OCI-LY3 (cell line): Measurements from ENCODE around the gene WDR76.

Experiments
- H2AFZ ChIP-seq: fragments of 200-600, 300-600 bp; shearing (Covaris generic); 2 replicates; pipeline ENCODE4 v1.6.0; 2014; ENCODE audit warnings: antibody characterized with exemption, low read depth, low read length
- H3K27ac ChIP-seq: fragments of 200-600, 300-600 bp; sonication (generic); 2 replicates; pipeline ENCODE4 v1.5.1; 2014; ENCODE audit warnings: mild to moderate bottlenecking, low read length, moderate library complexity, mixed read lengths
- H3K27me3 ChIP-seq: fragments of 200-600, 300-600 bp; sonication (generic); 2 replicates; pipeline ENCODE4 v1.6.1; 2014; ENCODE audit warnings: low read depth, low read length, mixed read lengths
- H3K36me3 ChIP-seq: fragments of 200-600, 300-600 bp; sonication (generic); replicated peaks from 2 replicates; pipeline ENCODE3; 2014; ENCODE audit warnings: low read depth, low read length, mixed read lengths
- H3K4me1 ChIP-seq: fragments of 300-600, 200-600 bp; sonication (generic); 2 replicates; pipeline ENCODE4 v1.6.1; 2014; ENCODE audit warnings: low read length, mixed read lengths
- H3K4me2 ChIP-seq: fragments of 200-600, 300-600 bp; sonication (generic); 2 replicates; pipeline ENCODE4 v1.6.1; 2014; ENCODE audit warnings: low read length, mixed read lengths
- H3K4me3 ChIP-seq: fragments of 300-600, 200-600 bp; sonication (generic); 2 replicates; pipeline ENCODE4 v1.5.1; 2014; ENCODE audit warnings: antibody characterized with exemption, mild to moderate bottlenecking, low read length, moderate library complexity
- H3K79me2 ChIP-seq: fragments of 300-600, 200-600 bp; shearing (Covaris generic); 2 replicates; pipeline ENCODE4 v1.6.1; 2014; ENCODE audit warnings: mild to moderate bottlenecking, low read length, mixed read lengths
- H3K9ac ChIP-seq: fragments of 300-600, 200-600 bp; shearing (Covaris generic); 2 replicates; pipeline ENCODE4 v1.6.0; 2014; ENCODE audit warnings: mild to moderate bottlenecking, low read length, moderate library complexity
- H3K9me3 ChIP-seq: fragments of 200-600, 300-600 bp; shearing (Covaris generic); 2 replicates; pipeline ENCODE4 v1.6.1; 2014; ENCODE audit warnings: low read length, mixed read lengths; ENCODE audit not compliant: insufficient read depth
- H4K20me1 ChIP-seq: fragments of 200-600, 300-600 bp; sonication (generic); 2 replicates; pipeline ENCODE4 v1.6.1; 2016; ENCODE audit warnings: low read length, mixed read lengths; ENCODE audit not compliant: insufficient read depth
- CTCF ChIP-seq: fragments of 200-600, 300-600 bp; sonication (generic); IDR thresholded peaks from 2 replicates; pipeline ENCODE4 v1.5.1; 2014; ENCODE audit warnings: antibody characterized with exemption, low read length, low read depth
- EZH2phosphoT487 ChIP-seq: fragments of 200-600 bp; shearing (Covaris generic); IDR thresholded peaks from 2 replicates; pipeline ENCODE4 v1.6.1; 2018; ENCODE audit warnings: antibody characterized with exemption, mixed run types, low read depth

The WDR76 gene

GRCh38 chr15:43881245-43881644 is 54.4 kb downstream of the WDR76 start:
- no peaks in the 10 kb centered on the region for H3K9me3 ChIP-seq
- peaks cover 55% of the 10 kb centered on the region for H3K36me3 ChIP-seq
- no peak overlapping the region for H3K27ac ChIP-seq
- no peak overlapping the region for H3K9ac ChIP-seq
- H3K27me3 ChIP-seq, result no peaks in the 10 kb centered on the region
- H3K4me3 ChIP-seq, result no peak overlapping the region
- H3K79me2 ChIP-seq, result no peaks in the 10 kb centered on the region
- no peak overlapping the region for H2AFZ ChIP-seq
- H3K4me2 ChIP-seq, result no peak overlapping the region
- TF ChIP-seq EZH2phosphoT487 (no peak), CTCF (no peak)
- H4K20me1 ChIP-seq, result no peaks in the 10 kb centered on the region
- H3K4me1 ChIP-seq, result no peaks in the 10 kb centered on the region

DNA sequence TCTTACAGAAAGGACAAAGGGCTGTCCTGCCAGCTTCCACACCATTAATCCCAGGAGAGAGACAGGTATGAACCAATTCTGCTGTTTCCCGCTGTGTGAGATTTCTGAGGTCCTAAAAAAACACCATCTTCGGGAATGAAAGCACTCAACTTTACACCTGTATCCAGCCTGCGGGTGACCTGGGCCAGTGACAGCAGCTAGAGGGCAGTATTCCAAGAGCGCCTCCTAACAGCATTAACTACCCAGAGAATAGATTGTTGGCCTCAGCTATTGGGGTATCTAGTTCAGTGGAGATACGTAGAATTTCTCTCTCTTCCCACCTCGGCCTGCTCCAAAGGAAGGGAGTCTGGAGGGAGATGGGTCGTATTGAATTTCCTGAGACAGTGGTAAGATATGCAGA is 55.1 kb downstream of the WDR76 start:
- no peak overlapping the region for H3K4me3 ChIP-seq
- peaks cover 59% of the 10 kb centered on the region for H3K36me3 ChIP-seq
- H3K79me2 ChIP-seq, result no peaks in the 10 kb centered on the region
- H3K27ac ChIP-seq, result no peak overlapping the region
- H3K4me1 ChIP-seq, result no peaks in the 10 kb centered on the region
- TF ChIP-seq CTCF, result peak; percentile 61
- TF ChIP-seq EZH2phosphoT487, result no peak
- H3K9ac ChIP-seq, result no peak overlapping the region
- H4K20me1 ChIP-seq, result no peaks in the 10 kb centered on the region
- H3K27me3 ChIP-seq, result no peaks in the 10 kb centered on the region
- H3K9me3 ChIP-seq, result no peaks in the 10 kb centered on the region
- no peak overlapping the region for H2AFZ ChIP-seq
- no peak overlapping the region for H3K4me2 ChIP-seq

DNA sequence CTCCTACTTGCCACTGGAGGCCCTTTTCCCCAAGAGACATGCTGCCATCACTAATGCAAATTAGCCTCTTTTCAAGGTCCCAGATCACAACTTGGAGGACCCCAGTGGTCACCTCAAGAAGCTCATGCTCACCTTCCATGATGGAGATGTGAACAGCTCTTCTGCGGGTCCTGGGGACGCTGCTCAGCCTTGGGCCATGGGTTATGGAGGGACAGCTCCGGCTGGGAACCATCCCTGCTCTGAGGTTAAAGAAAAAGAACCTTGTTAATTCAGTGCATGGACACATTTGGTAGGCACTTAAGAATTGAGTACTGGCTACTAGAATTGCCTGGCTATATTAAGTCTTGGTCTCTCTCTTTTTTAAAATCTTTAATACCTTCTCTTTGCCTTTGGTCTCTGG is 56.8 kb downstream of the WDR76 start:
- Histone ChIP-seq H3K36me3 (peaks cover 51% of the 10 kb centered on the region), H4K20me1 (no peaks in the 10 kb centered on the region), H3K79me2 (no peaks in the 10 kb centered on the region), H3K4me1 (no peaks in the 10 kb centered on the region), H3K27ac (no peak overlapping the region), H3K4me3 (no peak overlapping the region), H3K27me3 (no peaks in the 10 kb centered on the region), H3K9me3 (no peaks in the 10 kb centered on the region), H3K9ac (no peak overlapping the region), H2AFZ (no peak overlapping the region), H3K4me2 (no peak overlapping the region)
- TF ChIP-seq EZH2phosphoT487, result no peak
- no peak for TF ChIP-seq CTCF

DNA sequence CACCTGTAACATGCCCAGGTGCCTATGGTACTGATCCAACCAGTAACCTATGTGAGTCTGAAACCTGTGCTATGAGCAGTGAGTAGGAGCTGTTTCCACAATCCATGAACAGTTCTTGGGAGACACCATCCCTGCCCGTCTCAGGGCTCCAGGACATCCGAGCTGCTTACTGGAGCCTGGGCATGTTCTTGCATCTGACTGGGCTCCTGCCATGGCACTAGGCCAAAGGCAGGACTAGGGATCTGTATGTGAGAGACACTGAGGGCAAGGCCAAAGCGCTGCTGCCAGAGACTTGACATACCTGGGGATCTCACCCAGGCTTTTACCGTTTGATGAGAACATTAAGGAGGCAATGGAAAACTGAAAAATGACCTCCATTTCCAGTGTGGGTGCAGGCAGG is 59.8 kb downstream of the WDR76 start:
- Histone ChIP-seq H3K4me1 (no peaks in the 10 kb centered on the region), H3K4me2 (no peak overlapping the region), H3K36me3 (peaks cover 28% of the 10 kb centered on the region), H2AFZ (no peak overlapping the region), H4K20me1 (no peaks in the 10 kb centered on the region), H3K79me2 (no peaks in the 10 kb centered on the region), H3K9ac (no peak overlapping the region), H3K9me3 (no peaks in the 10 kb centered on the region), H3K4me3 (no peak overlapping the region), H3K27me3 (no peaks in the 10 kb centered on the region), H3K27ac (no peak overlapping the region)
- TF ChIP-seq CTCF, result no peak
- no peak for TF ChIP-seq EZH2phosphoT487
